Activated CD8-positive, alpha-beta T cell treated with anti-CD3 and anti-CD28 coated beads for 36 hours (primary cell): ENCODE results near the gene PANK4. TPM values are rescaled to one million over a fixed set of nuclear protein-coding genes. Genes with fewer than 3 reads are reported as not detected.

Experiments
- ATAC-seq: fragments of 200-7000 bp; cut with Tn5 transposase; one replicate; pipeline ENCODE4 v1.10.0; 2021; ENCODE audit warnings: mild to moderate bottlenecking, moderate library complexity
- CTCF ChIA-PET: fragments of 350-600 bp; sonication (Branson Sonifier 250); formaldehyde crosslinking; loops from one replicate; lab custom pipeline; 2021; ENCODE audit warnings: antibody characterized with exemption; lab: Charles Lee
- POLR2A ChIA-PET: fragments of 350-600 bp; sonication (Branson Sonifier 250); formaldehyde crosslinking; loops from one replicate; lab custom pipeline; 2021; ENCODE audit warnings: antibody characterized with exemption; lab: Charles Lee
- DNase-seq: peaks from one replicate; pipeline ENCODE4 v3.0.0-alpha.2; 2020
- H3K27ac Mint-ChIP-seq: one replicate; pipeline ENCODE4 v1.8.0; 2021; ENCODE audit warnings: mild to moderate bottlenecking, mixed read lengths
- H3K27me3 Mint-ChIP-seq: one replicate; pipeline ENCODE4 v1.8.0; 2021; ENCODE audit warnings: mixed read lengths
- H3K36me3 Mint-ChIP-seq: one replicate; pipeline ENCODE4 v1.8.0; 2021; ENCODE audit warnings: low read depth, mixed read lengths
- H3K4me1 Mint-ChIP-seq: one replicate; pipeline ENCODE4 v1.8.0; 2021; ENCODE audit warnings: low read depth, mixed read lengths
- H3K4me3 Mint-ChIP-seq: one replicate; pipeline ENCODE4 v1.8.0; 2021; ENCODE audit warnings: mild to moderate bottlenecking, moderate library complexity, mixed read lengths
- H3K9me3 Mint-ChIP-seq: one replicate; pipeline ENCODE4 v1.8.0; 2021; ENCODE audit warnings: mixed read lengths
- intact Hi-C: fragments of 100-400 bp; cut with micrococcal nuclease; formaldehyde crosslinking; loops from one replicate; pipeline ENCODE4 v1.10.0; 2022
- total RNA-seq, 2 experiments: library from RNA; stranded (reverse); gene quantifications; one replicate each; pipeline ENCODE4 v1.2.3, GENCODE V29; 2021
- TF ChIP-seq, protein P1 (sequence below): fragments of 200-600 bp; IDR thresholded peaks from one replicate; pipeline ENCODE4 v1.8.0; 2022; ENCODE audit warnings: antibody characterized with exemption, mild to moderate bottlenecking

The PANK4 gene
- total RNA-seq, 2 experiments from 2014 or later = 39.0 to 40.6 TPM

DNA sequence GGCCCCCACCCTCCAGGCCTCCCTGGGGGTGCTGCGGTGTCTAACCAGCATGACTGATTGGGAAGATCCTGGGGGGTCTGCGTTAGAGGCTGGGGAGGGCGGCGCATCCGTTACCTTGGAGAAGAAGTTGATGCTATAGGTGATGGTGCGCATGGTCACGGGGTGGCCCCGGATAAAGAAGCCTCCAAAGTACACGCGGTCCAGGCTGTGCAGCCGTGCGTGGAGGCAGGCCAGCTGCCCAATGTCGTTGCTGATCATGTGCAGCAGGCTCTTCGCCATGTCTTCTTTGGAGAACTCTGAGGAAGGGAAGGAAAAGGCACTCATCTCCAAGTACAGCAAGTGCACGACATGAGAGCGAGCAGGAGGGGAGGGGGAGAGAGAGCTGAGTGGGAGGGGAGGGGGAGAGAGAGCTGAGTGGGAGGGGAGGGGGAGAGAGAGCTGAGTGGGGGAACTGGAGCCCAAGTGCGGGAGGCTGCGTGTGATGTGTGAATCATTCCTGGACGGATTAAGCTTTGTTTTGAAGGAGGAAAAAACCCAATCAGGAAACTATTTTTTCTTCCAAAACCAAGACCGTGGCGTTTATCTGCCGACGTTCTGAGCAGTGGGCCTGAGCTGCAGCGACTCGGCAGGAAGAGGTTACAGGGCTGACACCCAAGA, 7.2 kb downstream of the PANK4 start:
- CTCF ChIA-PET = interaction anchor here (0.8 to 1.0 kb wide), 2 partner anchors 37 to 104 kb away, joined by 3 read pairs; partner anchors contain the start of gene TNFRSF14
- no peak overlapping the region for H3K27ac Mint-ChIP-seq
- H3K36me3 Mint-ChIP-seq = peaks cover 24% of the 10 kb centered on the region
- H3K4me3 Mint-ChIP-seq = no peak overlapping the region
- no peaks in the 10 kb centered on the region for H3K9me3 Mint-ChIP-seq
- DNase-seq = no peak
- H3K27me3 Mint-ChIP-seq = no peaks in the 10 kb centered on the region
- intact Hi-C loops = no loop called here
- TF ChIP-seq, protein P1, sequence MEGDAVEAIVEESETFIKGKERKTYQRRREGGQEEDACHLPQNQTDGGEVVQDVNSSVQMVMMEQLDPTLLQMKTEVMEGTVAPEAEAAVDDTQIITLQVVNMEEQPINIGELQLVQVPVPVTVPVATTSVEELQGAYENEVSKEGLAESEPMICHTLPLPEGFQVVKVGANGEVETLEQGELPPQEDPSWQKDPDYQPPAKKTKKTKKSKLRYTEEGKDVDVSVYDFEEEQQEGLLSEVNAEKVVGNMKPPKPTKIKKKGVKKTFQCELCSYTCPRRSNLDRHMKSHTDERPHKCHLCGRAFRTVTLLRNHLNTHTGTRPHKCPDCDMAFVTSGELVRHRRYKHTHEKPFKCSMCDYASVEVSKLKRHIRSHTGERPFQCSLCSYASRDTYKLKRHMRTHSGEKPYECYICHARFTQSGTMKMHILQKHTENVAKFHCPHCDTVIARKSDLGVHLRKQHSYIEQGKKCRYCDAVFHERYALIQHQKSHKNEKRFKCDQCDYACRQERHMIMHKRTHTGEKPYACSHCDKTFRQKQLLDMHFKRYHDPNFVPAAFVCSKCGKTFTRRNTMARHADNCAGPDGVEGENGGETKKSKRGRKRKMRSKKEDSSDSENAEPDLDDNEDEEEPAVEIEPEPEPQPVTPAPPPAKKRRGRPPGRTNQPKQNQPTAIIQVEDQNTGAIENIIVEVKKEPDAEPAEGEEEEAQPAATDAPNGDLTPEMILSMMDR = no peak
- POLR2A ChIA-PET = interaction anchor here (0.7 to 1.6 kb wide), 4 partner anchors 9 to 64 kb away, joined by 3 to 7 read pairs (median 3); no protein-coding TSS in a partner anchor
- no peak for ATAC-seq
- H3K4me1 Mint-ChIP-seq = peaks cover 20% of the 10 kb centered on the region

DNA sequence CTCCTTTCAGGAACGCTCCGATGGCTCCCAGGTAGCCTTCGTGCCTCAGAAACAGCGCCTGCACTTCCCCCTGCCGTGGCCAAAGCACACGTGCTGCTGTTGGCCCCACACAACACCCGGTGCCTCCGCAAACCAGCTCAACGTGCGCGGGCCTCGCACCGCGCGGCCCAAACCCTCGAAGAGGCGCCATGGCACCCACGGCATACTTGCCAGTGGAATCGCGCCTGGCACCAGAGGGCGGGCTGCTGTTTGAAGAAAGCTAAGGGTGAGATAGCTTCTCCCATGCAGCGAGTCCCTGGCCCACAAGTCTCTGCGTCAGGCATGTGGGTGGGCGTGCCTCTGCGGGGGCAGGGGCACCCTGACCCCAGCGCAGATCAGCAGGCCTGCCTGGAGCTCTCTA, 7.9 kb downstream of the PANK4 start:
- Mint-ChIP-seq H3K27me3 (no peaks in the 10 kb centered on the region), H3K36me3 (peaks cover 25% of the 10 kb centered on the region), H3K4me3 (no peak overlapping the region), H3K27ac (no peak overlapping the region), H3K4me1 (peaks cover 15% of the 10 kb centered on the region), H3K9me3 (no peaks in the 10 kb centered on the region)
- ATAC-seq (no peak), DNase-seq (no peak)
- ChIA-PET POLR2A (no interaction called here), CTCF (no interaction called here)
- intact Hi-C loops = no loop called here
- TF ChIP-seq, protein P1 = no peak

DNA sequence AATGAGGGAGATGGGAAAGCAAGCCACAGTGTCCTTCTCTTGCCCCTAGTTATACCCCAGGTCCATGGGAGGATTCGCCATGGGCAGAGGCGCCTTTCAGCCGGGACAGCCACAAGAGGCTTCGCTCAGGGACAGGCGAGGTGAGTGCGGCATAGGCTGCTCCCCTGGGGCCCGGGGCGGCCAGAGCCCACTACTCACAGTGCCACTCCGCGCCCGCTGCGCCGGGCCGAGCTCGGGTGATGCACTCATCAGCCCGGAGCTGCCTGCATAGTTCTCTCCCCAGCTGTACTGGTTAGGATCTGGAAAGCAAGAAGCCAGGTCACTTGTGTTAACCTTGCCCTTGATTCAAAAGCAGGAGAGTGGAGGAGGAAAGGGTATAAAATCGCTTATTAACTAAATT, 8.4 kb downstream of the PANK4 start:
- H3K36me3 Mint-ChIP-seq = peaks cover 22% of the 10 kb centered on the region
- ATAC-seq (no peak), DNase-seq (no peak)
- H3K4me3 Mint-ChIP-seq = no peak overlapping the region
- H3K9me3 Mint-ChIP-seq = no peaks in the 10 kb centered on the region
- POLR2A ChIA-PET = no interaction called here
- H3K27me3 Mint-ChIP-seq = no peaks in the 10 kb centered on the region
- intact Hi-C loops = no loop called here
- no peak overlapping the region for H3K27ac Mint-ChIP-seq
- H3K4me1 Mint-ChIP-seq = peaks cover 10% of the 10 kb centered on the region
- CTCF ChIA-PET = no interaction called here
- TF ChIP-seq, protein P1 = no peak

DNA sequence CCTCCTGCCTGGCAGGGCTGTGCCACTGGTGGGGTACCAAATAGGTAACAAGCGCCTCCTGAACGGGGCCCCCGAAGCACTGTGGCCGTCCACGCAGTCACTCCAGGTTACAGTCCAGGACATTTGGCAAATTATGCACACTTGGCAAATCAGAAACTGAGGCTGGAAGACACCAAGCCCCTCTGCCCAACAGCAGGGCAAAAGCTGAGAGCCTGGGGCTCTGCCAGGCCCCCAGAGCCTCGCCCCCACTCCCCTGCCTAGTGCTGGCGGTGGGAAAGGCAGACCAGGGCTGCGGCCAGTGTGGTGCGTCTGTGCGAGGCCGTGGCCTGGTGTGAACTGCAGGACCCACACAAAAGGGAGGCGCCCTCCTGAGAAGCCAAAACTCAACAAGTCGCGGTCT, 9.4 kb downstream of the PANK4 start:
- Mint-ChIP-seq H3K4me1 (peaks cover 3% of the 10 kb centered on the region), H3K27me3 (no peaks in the 10 kb centered on the region), H3K27ac (no peak overlapping the region), H3K4me3 (no peak overlapping the region), H3K36me3 (peaks cover 17% of the 10 kb centered on the region), H3K9me3 (no peaks in the 10 kb centered on the region)
- ChIA-PET CTCF (interaction anchor here (0.7 kb wide), 1 partner anchor 30 kb away, joined by 3 read pairs; no protein-coding TSS in a partner anchor), POLR2A (interaction anchor here (0.6 kb wide), 1 partner anchor 128 kb away, joined by 3 read pairs; no protein-coding TSS in a partner anchor)
- ATAC-seq (no peak), DNase-seq (no peak)
- intact Hi-C loops = no loop called here
- TF ChIP-seq, protein P1 = no peak

DNA sequence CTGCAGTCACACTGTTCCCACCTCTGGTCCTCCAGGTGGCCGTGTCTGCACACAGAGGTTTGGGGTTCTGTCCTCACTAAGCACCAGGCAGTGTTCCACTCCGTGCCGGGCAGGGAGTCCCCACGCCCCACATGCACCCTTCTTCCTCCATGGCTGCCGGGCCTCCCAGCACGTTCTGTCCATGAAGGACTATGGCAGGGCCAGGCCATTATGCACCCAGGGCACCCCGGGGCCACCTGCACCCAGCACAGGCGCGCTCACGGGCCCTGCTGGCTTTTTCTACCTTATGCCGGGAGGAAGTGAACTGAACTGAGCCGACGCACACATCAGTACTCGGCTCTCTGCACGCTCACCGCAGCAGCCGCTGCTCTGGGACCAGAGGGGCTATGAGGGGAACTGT, 10.3 kb downstream of the PANK4 start:
- no peaks in the 10 kb centered on the region for H3K9me3 Mint-ChIP-seq
- no peak overlapping the region for H3K27ac Mint-ChIP-seq
- ATAC-seq = no peak
- CTCF ChIA-PET = no interaction called here
- no peak for DNase-seq
- POLR2A ChIA-PET = interaction anchor here (1.0 kb wide), 1 partner anchor 40 kb away, joined by 3 read pairs; the partner anchor contains the start of gene TNFRSF14
- intact Hi-C loops = no loop called here
- H3K27me3 Mint-ChIP-seq = no peaks in the 10 kb centered on the region
- TF ChIP-seq, protein P1 = no peak
- H3K4me1 Mint-ChIP-seq = peaks cover 2% of the 10 kb centered on the region
- peaks cover 17% of the 10 kb centered on the region for H3K36me3 Mint-ChIP-seq
- H3K4me3 Mint-ChIP-seq = no peak overlapping the region
